Measurements from ENCODE around the gene MT2A. TPM values are rescaled to one million over a fixed set of nuclear protein-coding genes. Genes with fewer than 3 reads are reported as not detected.

The MT2A gene
- total RNA-seq, 6 experiments from 2014 or later: 946 to 4,033 (median 2,228) TPM

GRCh38 chr16:56639045-56639444, 30.7 kb downstream of the MT2A start:
- peak; percentile 3 to 38 (median 16) for ATAC-seq
- intact Hi-C loops (cut with DNase I): no loop called here
- Histone ChIP-seq H3K9me3 (no peaks in the 10 kb centered on the region), H3K27me3 (no peaks in the 10 kb centered on the region), H3K4me1 (peaks cover 0 to 30% (median 7%) of the 10 kb centered on the region in 4 donors), H3K4me3 (peak overlapping the region in 2 of 3 donors; percentile 57 to 60), H3K27ac (peak overlapping the region in 2 of 3 donors; percentile 70 to 78), H3K36me3 (no peaks in the 10 kb centered on the region)
- DNase-seq: peak in 1 of 3 donors; percentile 56
- no peak for TF ChIP-seq CTCF (IDR thresholded peaks at IDR 0.05)
- no peak for TF ChIP-seq POLR2A (IDR thresholded peaks at IDR 0.05)
- WGBS (ENCODE audit: insufficient coverage, low coverage, low lambda C conversion rate, missing lambda C conversion rate): 13% methylated on average over 1 of the region's 1 CpG

- DNase-seq: no peak
- no peak for TF ChIP-seq CTCF (IDR thresholded peaks at IDR 0.05)
- TF ChIP-seq POLR2A (IDR thresholded peaks at IDR 0.05): no peak
- H3K4me3 ChIP-seq: no peak overlapping the region
- H3K36me3 ChIP-seq: no peaks in the 10 kb centered on the region
- 38% methylated on average over 1 of the region's 1 CpG for WGBS (ENCODE audit: insufficient coverage, low coverage, low lambda C conversion rate, missing lambda C conversion rate)
- H3K27ac ChIP-seq: no peak overlapping the region
- no peak for ATAC-seq
- H3K4me1 ChIP-seq: peaks cover 0 to 37% (median 7%) of the 10 kb centered on the region in 4 donors
- H3K9me3 ChIP-seq: no peaks in the 10 kb centered on the region
- intact Hi-C loops (cut with DNase I): no loop called here
- H3K27me3 ChIP-seq: no peaks in the 10 kb centered on the region
Measured at GRCh38 chr16:56640076-56640475, 31.7 kb downstream of the MT2A start.

GRCh38 chr16:56641166-56641565, 32.8 kb downstream of the MT2A start:
- Histone ChIP-seq H3K27me3 (no peaks in the 10 kb centered on the region), H3K4me1 (peaks cover 0 to 37% (median 7%) of the 10 kb centered on the region in 4 donors)
- WGBS (ENCODE audit: insufficient coverage, low coverage, low lambda C conversion rate, missing lambda C conversion rate): no CpG with 5 or more reads among the region's 2 CpGs

GRCh38 chr16:56643080-56643778, 34.8 kb downstream of the MT2A start:
- ATAC-seq (peak; percentile 82 to 91 (median 84)), DNase-seq (peak; percentile 90 to 95 (median 95))
- Histone ChIP-seq H3K4me1 (peaks cover 0 to 50% (median 7%) of the 10 kb centered on the region in 4 donors), H3K27me3 (no peaks in the 10 kb centered on the region), H3K27ac (peak overlapping the region; percentile 17 to 91 (median 42)), H3K36me3 (no peaks in the 10 kb centered on the region), H3K9me3 (no peaks in the 10 kb centered on the region), H3K4me3 (peak overlapping the region; percentile 28 to 55 (median 47))
- intact Hi-C loops (cut with DNase I): no loop called here
- TF ChIP-seq CTCF (IDR thresholded peaks at IDR 0.05): peak; percentile 52 to 61 (median 54)
- peak; percentile 68 for TF ChIP-seq POLR2A (IDR thresholded peaks at IDR 0.05)
- WGBS (ENCODE audit: insufficient coverage, low coverage, low lambda C conversion rate, missing lambda C conversion rate): 9% methylated on average over 27 of the region's 42 CpGs

More at GRCh38 chr16:56641166-56641565, 32.8 kb downstream of the MT2A start:
- Histone ChIP-seq H3K4me3 (no peak overlapping the region), H3K9me3 (no peaks in the 10 kb centered on the region), H3K36me3 (no peaks in the 10 kb centered on the region), H3K27ac (no peak overlapping the region)
- intact Hi-C loops (cut with DNase I): no loop called here
- no peak for ATAC-seq
- no peak for TF ChIP-seq POLR2A (IDR thresholded peaks at IDR 0.05)
- TF ChIP-seq CTCF (IDR thresholded peaks at IDR 0.05): no peak
- DNase-seq: no peak
